ENCODE results near the gene CAVIN1.
"Not testable (repeated sequence)": the region's sequence is repeated elsewhere in the genome, so short reads cannot be mapped to it uniquely, and the experiment has no call there.

CAVIN1 gene

GRCh38 chr17:42421507-42422338 lies 1.3 kb downstream of the CAVIN1 start:
- H3K36me3 Mint-ChIP-seq (ENCODE audit: low read depth): no peaks in the 10 kb centered on the region
- DNase-seq (ENCODE audit: low spot score): peak; percentile 41
- H3K9me3 Mint-ChIP-seq: no peaks in the 10 kb centered on the region
- peaks cover 56% of the 10 kb centered on the region for H3K27me3 Mint-ChIP-seq (ENCODE audit: low read depth)
- H3K4me1 Mint-ChIP-seq (ENCODE audit: low read depth): peaks cover 17% of the 10 kb centered on the region
- no peak overlapping the region for H3K27ac Mint-ChIP-seq
- H3K4me3 Mint-ChIP-seq: peak overlapping the region; percentile 70

- no peaks in the 10 kb centered on the region for H3K9me3 Mint-ChIP-seq
- DNase-seq (ENCODE audit: low spot score): no peak
- H3K27me3 Mint-ChIP-seq (ENCODE audit: low read depth): peaks cover 54% of the 10 kb centered on the region
- H3K36me3 Mint-ChIP-seq (ENCODE audit: low read depth): no peaks in the 10 kb centered on the region
- peak overlapping the region; percentile 68 for H3K4me3 Mint-ChIP-seq
- peaks cover 17% of the 10 kb centered on the region for H3K4me1 Mint-ChIP-seq (ENCODE audit: low read depth)
- no peak overlapping the region for H3K27ac Mint-ChIP-seq
Measured at GRCh38 chr17:42421136-42421506, 1.9 kb downstream of the CAVIN1 start.

GRCh38 chr17:42417981-42418380 lies 5.1 kb downstream of the CAVIN1 start:
- H3K36me3 Mint-ChIP-seq (ENCODE audit: low read depth); DNase-seq (ENCODE audit: low spot score); H3K27ac Mint-ChIP-seq; H3K4me3 Mint-ChIP-seq; H3K9me3 Mint-ChIP-seq: not testable (repeated sequence)
- Mint-ChIP-seq H3K4me1 (ENCODE audit: low read depth) (peaks cover 21% of the 10 kb centered on the region), H3K27me3 (ENCODE audit: low read depth) (peaks cover 40% of the 10 kb centered on the region)

- H3K27me3 Mint-ChIP-seq (ENCODE audit: low read depth): peaks cover 21% of the 10 kb centered on the region
- peak overlapping the region; percentile 62 for H3K4me3 Mint-ChIP-seq
- no peaks in the 10 kb centered on the region for H3K9me3 Mint-ChIP-seq
- H3K36me3 Mint-ChIP-seq (ENCODE audit: low read depth): no peaks in the 10 kb centered on the region
- H3K4me1 Mint-ChIP-seq (ENCODE audit: low read depth): peaks cover 11% of the 10 kb centered on the region
- DNase-seq (ENCODE audit: low spot score): no peak
- peak overlapping the region; percentile 67 for H3K27ac Mint-ChIP-seq
Measured at GRCh38 chr17:42414704-42415409, 8.2 kb downstream of the CAVIN1 start.

- Mint-ChIP-seq H3K36me3 (ENCODE audit: low read depth) (no peaks in the 10 kb centered on the region), H3K27me3 (ENCODE audit: low read depth) (peaks cover 15% of the 10 kb centered on the region), H3K9me3 (no peaks in the 10 kb centered on the region), H3K27ac (no peak overlapping the region), H3K4me3 (no peak overlapping the region), H3K4me1 (ENCODE audit: low read depth) (peaks cover 7% of the 10 kb centered on the region)
- DNase-seq (ENCODE audit: low spot score): no peak
Measured at GRCh38 chr17:42413464-42414040, 9.5 kb downstream of the CAVIN1 start.

- Mint-ChIP-seq H3K4me3 (no peak overlapping the region), H3K36me3 (ENCODE audit: low read depth) (no peaks in the 10 kb centered on the region), H3K4me1 (ENCODE audit: low read depth) (peaks cover 10% of the 10 kb centered on the region), H3K27ac (no peak overlapping the region), H3K27me3 (ENCODE audit: low read depth) (peaks cover 15% of the 10 kb centered on the region), H3K9me3 (no peaks in the 10 kb centered on the region)
- DNase-seq (ENCODE audit: low spot score): no peak
Measured at GRCh38 chr17:42411905-42412679, 11.0 kb downstream of the CAVIN1 start.

- no peak for DNase-seq (ENCODE audit: low spot score)
- Mint-ChIP-seq H3K4me3 (no peak overlapping the region), H3K27me3 (ENCODE audit: low read depth) (peaks cover 13% of the 10 kb centered on the region), H3K9me3 (no peaks in the 10 kb centered on the region), H3K4me1 (ENCODE audit: low read depth) (peaks cover 10% of the 10 kb centered on the region), H3K27ac (no peak overlapping the region), H3K36me3 (ENCODE audit: low read depth) (no peaks in the 10 kb centered on the region)
Measured at GRCh38 chr17:42411361-42411760, 11.7 kb downstream of the CAVIN1 start.

GRCh38 chr17:42410319-42410685 lies 12.8 kb downstream of the CAVIN1 start:
- Mint-ChIP-seq H3K36me3 (ENCODE audit: low read depth) (no peaks in the 10 kb centered on the region), H3K9me3 (no peaks in the 10 kb centered on the region), H3K27ac (no peak overlapping the region), H3K27me3 (ENCODE audit: low read depth) (peaks cover 7% of the 10 kb centered on the region), H3K4me3 (no peak overlapping the region), H3K4me1 (ENCODE audit: low read depth) (peaks cover 8% of the 10 kb centered on the region)
- DNase-seq (ENCODE audit: low spot score): no peak

GRCh38 chr17:42409523-42410318 lies 13.3 kb downstream of the CAVIN1 start:
- H3K9me3 Mint-ChIP-seq: no peaks in the 10 kb centered on the region
- no peaks in the 10 kb centered on the region for H3K36me3 Mint-ChIP-seq (ENCODE audit: low read depth)
- H3K4me3 Mint-ChIP-seq: no peak overlapping the region
- DNase-seq (ENCODE audit: low spot score): no peak
- no peak overlapping the region for H3K27ac Mint-ChIP-seq
- peaks cover 7% of the 10 kb centered on the region for H3K27me3 Mint-ChIP-seq (ENCODE audit: low read depth)
- peaks cover 3% of the 10 kb centered on the region for H3K4me1 Mint-ChIP-seq (ENCODE audit: low read depth)

GRCh38 chr17:42408061-42408460 lies 15.0 kb downstream of the CAVIN1 start:
- H3K9me3 Mint-ChIP-seq: no peaks in the 10 kb centered on the region
- peaks cover 8% of the 10 kb centered on the region for H3K4me1 Mint-ChIP-seq (ENCODE audit: low read depth)
- H3K27ac Mint-ChIP-seq: no peak overlapping the region
- H3K27me3 Mint-ChIP-seq (ENCODE audit: low read depth): peaks cover 3% of the 10 kb centered on the region
- H3K36me3 Mint-ChIP-seq (ENCODE audit: low read depth): no peaks in the 10 kb centered on the region
- DNase-seq (ENCODE audit: low spot score): no peak
- no peak overlapping the region for H3K4me3 Mint-ChIP-seq

- Mint-ChIP-seq H3K4me3 (no peak overlapping the region), H3K27me3 (ENCODE audit: low read depth) (peaks cover 3% of the 10 kb centered on the region), H3K9me3 (no peaks in the 10 kb centered on the region), H3K4me1 (ENCODE audit: low read depth) (peaks cover 8% of the 10 kb centered on the region), H3K27ac (peak overlapping the region; percentile 33), H3K36me3 (ENCODE audit: low read depth) (no peaks in the 10 kb centered on the region)
- DNase-seq (ENCODE audit: low spot score): peak; percentile 27
Measured at GRCh38 chr17:42407289-42407836, 15.7 kb downstream of the CAVIN1 start.

- H3K36me3 Mint-ChIP-seq (ENCODE audit: low read depth): no peaks in the 10 kb centered on the region
- H3K4me3 Mint-ChIP-seq: no peak overlapping the region
- no peaks in the 10 kb centered on the region for H3K9me3 Mint-ChIP-seq
- peaks cover 8% of the 10 kb centered on the region for H3K4me1 Mint-ChIP-seq (ENCODE audit: low read depth)
- H3K27me3 Mint-ChIP-seq (ENCODE audit: low read depth): peaks cover 3% of the 10 kb centered on the region
- DNase-seq (ENCODE audit: low spot score): no peak
- no peak overlapping the region for H3K27ac Mint-ChIP-seq
Measured at GRCh38 chr17:42406615-42407288, 16.3 kb downstream of the CAVIN1 start.
